Measurements from ENCODE around the gene SFTPB.

- TF ChIP-seq CTCF (IDR thresholded peaks at IDR 0.05) (no peak), POLR2A (IDR thresholded peaks at IDR 0.05) (no peak)
Measured at GRCh38 chr2:85672456-85672855, 4.5 kb upstream of the SFTPB start.

All from heart left ventricle (tissue), 13 donors.